Stimulated activated CD4-positive, alpha-beta T cell treated with anti-CD3 and anti-CD28 coated beads, Interleukin-4, amount 100 ng/mL, for 48 hours (primary cell): ENCODE data around the gene TMPRSS2.
"Not testable (repeated sequence)": the region's sequence is repeated elsewhere in the genome, so short reads cannot be mapped to it uniquely, and the experiment has no call there.

Source experiments
- DNase-seq, 2 donors: peaks; one replicate each; pipeline ENCODE4 v3.0.0-alpha.2; 2020; ENCODE audit warnings: low read depth in 2 of 2

The TMPRSS2 gene

GRCh38 chr21:41426676-41427404 lies 81.1 kb downstream of the TMPRSS2 start:
- DNase-seq: no peak

DNA sequence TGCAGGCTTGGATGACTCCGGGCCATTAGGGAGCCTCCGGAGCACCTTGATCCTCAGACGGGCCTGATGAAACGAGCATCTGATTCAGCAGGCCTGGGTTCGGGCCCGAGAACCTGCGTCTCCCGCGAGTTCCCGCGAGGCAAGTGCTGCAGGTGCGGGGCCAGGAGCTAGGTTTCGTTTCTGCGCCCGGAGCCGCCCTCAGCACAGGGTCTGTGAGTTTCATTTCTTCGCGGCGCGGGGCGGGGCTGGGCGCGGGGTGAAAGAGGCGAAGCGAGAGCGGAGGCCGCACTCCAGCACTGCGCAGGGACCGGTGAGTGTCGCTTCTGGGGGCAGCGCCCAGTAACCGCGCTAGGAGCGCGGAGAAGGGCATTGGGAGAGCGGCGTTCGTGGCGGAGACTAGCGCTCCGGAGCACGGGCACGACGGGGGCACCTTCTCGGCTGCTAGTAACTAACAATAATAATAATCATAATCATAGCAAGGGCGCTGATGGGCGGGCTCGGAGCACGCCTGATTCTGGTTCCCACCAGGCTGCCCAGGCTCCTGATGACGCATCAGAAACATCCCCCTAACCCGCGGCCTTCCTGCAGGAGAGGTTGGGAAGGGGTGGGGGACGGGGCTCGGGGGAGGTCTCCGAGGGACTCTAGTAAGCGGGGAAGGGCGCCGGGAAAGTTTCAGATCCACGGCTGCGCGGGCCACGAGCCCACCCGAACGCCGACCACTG lies 81.8 kb downstream of the TMPRSS2 start, which contains the start of gene MX1:
TSS of gene MX1 (plus strand) at position 286 of the 722 bp plus-strand sequence. CDS start 5,832 bp downstream, outside the sequence.
- peak; percentile 80 to 82 for DNase-seq

- no peak for DNase-seq
These were observed 82.4 kb downstream of the TMPRSS2 start for GRCh38 chr21:41425588-41425953.

- not testable (repeated sequence) for DNase-seq
These were observed 84.7 kb downstream of the TMPRSS2 start for GRCh38 chr21:41423305-41423636.

GRCh38 chr21:41422546-41423304 lies 85.2 kb downstream of the TMPRSS2 start:
- no peak for DNase-seq

DNA sequence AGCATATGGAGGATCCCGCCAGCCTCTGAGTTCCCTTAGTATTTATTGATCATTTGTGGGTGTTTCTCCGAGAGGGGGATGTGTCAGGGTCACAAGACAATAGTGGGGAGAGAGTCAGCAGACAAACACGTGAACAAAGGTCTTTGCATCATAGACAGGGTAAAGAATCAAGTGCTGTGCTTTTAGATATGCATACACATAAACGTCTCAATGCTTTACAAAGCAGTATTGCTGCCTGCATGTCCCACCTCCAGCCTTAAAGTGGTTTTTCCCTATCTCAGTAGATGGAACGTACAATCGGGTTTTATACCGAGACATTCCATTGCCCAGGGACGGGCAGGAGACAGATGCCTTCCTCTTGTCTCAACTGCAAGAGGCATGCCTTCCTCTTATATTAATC lies 87.0 kb downstream of the TMPRSS2 start:
- DNase-seq: not testable (repeated sequence)

GRCh38 chr21:41419921-41420862 lies 87.8 kb downstream of the TMPRSS2 start:
- peak in 1 of 2 donors; percentile 27 for DNase-seq

DNA sequence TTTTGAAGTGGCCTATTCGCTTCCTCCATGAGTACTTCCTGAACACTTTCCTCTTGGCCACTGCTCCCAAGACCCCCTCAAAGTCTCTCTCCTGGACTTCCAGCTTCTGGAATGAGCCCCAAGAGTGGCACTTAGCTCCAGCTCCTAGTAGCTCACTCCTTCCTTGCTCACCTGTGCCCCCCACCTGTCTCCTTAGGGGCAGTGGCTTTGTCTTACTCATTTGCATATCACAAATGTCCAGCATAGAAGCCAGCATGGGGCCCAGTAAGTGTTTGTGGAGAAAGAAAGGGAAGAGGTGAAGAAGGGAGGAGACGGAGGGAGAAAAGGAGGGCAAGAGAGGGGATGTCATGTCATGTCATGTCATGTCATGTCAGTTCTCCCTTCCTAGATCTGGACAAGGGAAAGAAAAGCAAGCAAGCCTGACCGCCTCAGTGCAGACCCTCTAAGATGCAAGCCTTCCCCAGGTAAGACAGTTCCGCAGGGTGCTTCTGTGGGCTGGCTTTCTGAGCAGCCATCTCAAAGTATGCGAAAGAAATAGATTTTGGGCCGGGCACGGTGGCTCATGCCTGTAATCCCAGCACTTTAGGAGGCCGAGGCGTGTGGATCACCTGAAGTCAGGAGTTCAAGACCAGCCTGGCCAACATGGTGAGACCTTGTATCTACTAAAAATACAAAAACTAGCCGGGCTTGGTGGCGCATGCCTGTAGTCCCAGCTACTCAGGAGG lies 88.8 kb downstream of the TMPRSS2 start:
- no peak for DNase-seq

DNA sequence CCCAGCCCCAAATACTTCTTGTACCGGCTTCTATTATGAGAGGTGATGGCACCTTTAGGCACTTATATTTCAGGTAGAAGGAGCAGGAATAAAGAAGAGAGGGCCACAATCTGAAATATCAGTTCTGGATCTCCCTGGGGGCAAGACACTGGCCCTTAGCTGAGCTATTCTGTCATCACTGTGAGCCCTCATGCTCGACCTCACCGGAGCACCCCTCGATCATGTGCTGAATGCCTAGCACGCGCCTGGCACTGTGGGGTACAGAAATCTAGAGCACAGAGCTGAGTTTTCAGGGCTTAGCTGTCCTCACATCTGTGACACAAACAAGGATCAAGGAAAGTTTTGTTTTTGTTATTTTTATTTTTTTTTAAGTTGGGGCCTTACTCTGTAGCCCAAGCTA lies 89.6 kb downstream of the TMPRSS2 start:
- no peak for DNase-seq

DNA sequence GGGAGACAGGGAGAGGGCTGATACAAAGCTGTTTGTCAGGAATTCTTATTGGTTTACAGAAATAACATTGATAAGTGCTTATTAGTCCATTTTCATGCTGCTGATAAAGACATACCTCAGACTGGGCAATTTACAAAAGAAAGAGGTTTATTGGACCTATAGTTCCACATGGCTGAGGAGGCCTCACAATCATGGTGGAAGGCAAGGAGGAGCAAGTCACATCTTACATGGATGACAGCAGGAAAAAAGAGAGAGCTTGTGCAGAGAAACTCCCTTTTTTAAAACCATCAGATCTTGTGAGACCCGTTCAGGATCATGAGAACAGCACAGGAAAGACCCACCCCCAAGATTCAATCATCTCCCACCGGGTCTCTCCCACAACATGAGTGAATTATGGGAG lies 90.5 kb downstream of the TMPRSS2 start:
- not testable (repeated sequence) for DNase-seq
